WTC11 (cell line): Measurements from ENCODE around the gene SETD2. TPM values are rescaled to one million over a fixed set of nuclear protein-coding genes. Genes with fewer than 3 reads are reported as not detected.
A peak's percentile ranks its signal among the peaks of the same experiment; 100 is the strongest.

Experiments used
- ATAC-seq: fragments of 200-7000 bp; cut with Tn5 transposase; 2 replicates; pipeline ENCODE4 v1.10.0; 2021; ENCODE audit warnings: mild to moderate bottlenecking, moderate library complexity
- CTCF ChIA-PET: fragments of 300-600 bp; sonication (Branson Sonifier 250); formaldehyde crosslinking; loops from one replicate; lab custom pipeline; 2021; ENCODE audit warnings: antibody characterized with exemption; lab: Charles Lee
- POLR2A ChIA-PET: fragments of 350-600 bp; sonication (Branson Sonifier 250); formaldehyde crosslinking; loops from one replicate; lab custom pipeline; 2021; ENCODE audit warnings: antibody characterized with exemption; lab: Charles Lee
- DNase-seq: peaks from one replicate; pipeline ENCODE4 v3.0.0; 2021; ENCODE audit warnings: low spot score
- H3K27ac Mint-ChIP-seq: 2 replicates; pipeline ENCODE4 v1.8.0; 2021; ENCODE audit warnings: mixed read lengths
- H3K27me3 Mint-ChIP-seq: 2 replicates; pipeline ENCODE4 v1.8.0; 2021; ENCODE audit warnings: low read depth, mild to moderate bottlenecking, moderate library complexity, mixed read lengths
- H3K36me3 Mint-ChIP-seq: 2 replicates; pipeline ENCODE4 v1.8.0; 2021; ENCODE audit warnings: mixed read lengths
- H3K4me1 Mint-ChIP-seq: 2 replicates; pipeline ENCODE4 v1.8.0; 2022; ENCODE audit warnings: mixed read lengths
- H3K4me3 Mint-ChIP-seq: 2 replicates; pipeline ENCODE4 v1.8.0; 2021; ENCODE audit warnings: mild to moderate bottlenecking, moderate library complexity, mixed read lengths
- H3K9me3 Mint-ChIP-seq: 2 replicates; pipeline ENCODE4 v1.8.0; 2021; ENCODE audit warnings: mixed read lengths
- E2F5 ChIP-seq: sonication (generic); formaldehyde crosslinking; IDR thresholded peaks from 2 replicates; pipeline ENCODE4 v1.8.1; 2022; ENCODE audit warnings: mild to moderate bottlenecking, moderate library complexity, missing genetic modification reagents
- FOXJ3 ChIP-seq: sonication (generic); formaldehyde crosslinking; IDR thresholded peaks from 2 replicates; pipeline ENCODE4 v1.9.0; 2021; ENCODE audit warnings: missing genetic modification reagents, mild to moderate bottlenecking, borderline replicate concordance
- MLX ChIP-seq: sonication (generic); formaldehyde crosslinking; IDR thresholded peaks from 2 replicates; pipeline ENCODE4 v1.8.1; 2023; ENCODE audit warnings: mild to moderate bottlenecking, missing genetic modification reagents, moderate library complexity
- NR1H2 ChIP-seq: sonication (generic); formaldehyde crosslinking; IDR thresholded peaks from 2 replicates; pipeline ENCODE4 v1.9.0; 2021; ENCODE audit warnings: mild to moderate bottlenecking, moderate library complexity, missing genetic modification reagents
- PRRX2 ChIP-seq: fragments of 250-450 bp; sonication (Bioruptor Pico); IDR thresholded peaks from 2 replicates; pipeline ENCODE4 v1.8.0; 2021; ENCODE audit warnings: mild to moderate bottlenecking
- SMAD3 ChIP-seq: sonication (generic); formaldehyde crosslinking; IDR thresholded peaks from 2 replicates; pipeline ENCODE4 v1.8.0; 2022; ENCODE audit warnings: missing genetic modification reagents, mild to moderate bottlenecking, borderline replicate concordance
- TEAD4 ChIP-seq: sonication (generic); formaldehyde crosslinking; IDR thresholded peaks from 2 replicates; pipeline ENCODE4 v1.8.0; 2022; ENCODE audit warnings: mild to moderate bottlenecking, missing genetic modification reagents
- ZMAT4 ChIP-seq: fragments of 250-450 bp; sonication (Bioruptor Pico); IDR thresholded peaks from 2 replicates; pipeline ENCODE4 v1.9.0; 2021; ENCODE audit warnings: mild to moderate bottlenecking
- ZNF219 ChIP-seq: sonication (generic); formaldehyde crosslinking; IDR thresholded peaks from 2 replicates; pipeline ENCODE4 v1.8.0; 2023; ENCODE audit warnings: missing genetic modification reagents, mild to moderate bottlenecking, borderline replicate concordance
- ZNF281 ChIP-seq: sonication (generic); formaldehyde crosslinking; IDR thresholded peaks from 2 replicates; pipeline ENCODE4 v1.8.0; 2023; ENCODE audit warnings: mild to moderate bottlenecking, missing genetic modification reagents
- ZNF396 ChIP-seq: fragments of 250-450 bp; sonication (Bioruptor Pico); IDR thresholded peaks from 2 replicates; pipeline ENCODE4 v1.8.0; 2021; ENCODE audit warnings: mild to moderate bottlenecking, moderate library complexity, borderline replicate concordance
- ZNF671 ChIP-seq: fragments of 250-450 bp; sonication (Bioruptor Pico); IDR thresholded peaks from 2 replicates; pipeline ENCODE4 v1.8.0; 2021; ENCODE audit warnings: mild to moderate bottlenecking
- total RNA-seq: library from RNA; stranded (reverse); gene quantifications from 3 replicates; pipeline ENCODE4 v1.2.3, GENCODE V29; 2021
- TF ChIP-seq, protein P1 (sequence below): fragments of 250-450 bp; sonication (Bioruptor Pico); IDR thresholded peaks from 2 replicates; pipeline ENCODE4 v1.9.0; 2021; ENCODE audit warnings: mild to moderate bottlenecking, borderline replicate concordance
- TF ChIP-seq, protein P2 (sequence below): sonication (generic); formaldehyde crosslinking; IDR thresholded peaks from 2 replicates; pipeline ENCODE4 v1.8.1; 2023; ENCODE audit warnings: mild to moderate bottlenecking, missing genetic modification reagents, moderate library complexity

SETD2 gene
- total RNA-seq, 1 experiment from 2014 or later = 39.8 TPM

GRCh38 chr3:46989146-46989810 lies 174.6 kb downstream of the SETD2 start:
- no peak; the same call in 1 of the 2 replicates for ATAC-seq
- no peaks in the 10 kb centered on the region for H3K27me3 Mint-ChIP-seq
- POLR2A ChIA-PET = no interaction called here
- CTCF ChIA-PET = interaction anchor here (2.8 kb wide), 1 partner anchor 9 kb away, joined by 21 read pairs; no protein-coding TSS in a partner anchor
- TF ChIP-seq ZMAT4 (CRISPR knock-in tag) (no peak), MLX (CRISPR knock-in tag) (no peak), ZNF281 (no peak), ZNF219 (CRISPR knock-in tag) (no peak), FOXJ3 (CRISPR knock-in tag) (no peak)
- TF ChIP-seq, protein P1, sequence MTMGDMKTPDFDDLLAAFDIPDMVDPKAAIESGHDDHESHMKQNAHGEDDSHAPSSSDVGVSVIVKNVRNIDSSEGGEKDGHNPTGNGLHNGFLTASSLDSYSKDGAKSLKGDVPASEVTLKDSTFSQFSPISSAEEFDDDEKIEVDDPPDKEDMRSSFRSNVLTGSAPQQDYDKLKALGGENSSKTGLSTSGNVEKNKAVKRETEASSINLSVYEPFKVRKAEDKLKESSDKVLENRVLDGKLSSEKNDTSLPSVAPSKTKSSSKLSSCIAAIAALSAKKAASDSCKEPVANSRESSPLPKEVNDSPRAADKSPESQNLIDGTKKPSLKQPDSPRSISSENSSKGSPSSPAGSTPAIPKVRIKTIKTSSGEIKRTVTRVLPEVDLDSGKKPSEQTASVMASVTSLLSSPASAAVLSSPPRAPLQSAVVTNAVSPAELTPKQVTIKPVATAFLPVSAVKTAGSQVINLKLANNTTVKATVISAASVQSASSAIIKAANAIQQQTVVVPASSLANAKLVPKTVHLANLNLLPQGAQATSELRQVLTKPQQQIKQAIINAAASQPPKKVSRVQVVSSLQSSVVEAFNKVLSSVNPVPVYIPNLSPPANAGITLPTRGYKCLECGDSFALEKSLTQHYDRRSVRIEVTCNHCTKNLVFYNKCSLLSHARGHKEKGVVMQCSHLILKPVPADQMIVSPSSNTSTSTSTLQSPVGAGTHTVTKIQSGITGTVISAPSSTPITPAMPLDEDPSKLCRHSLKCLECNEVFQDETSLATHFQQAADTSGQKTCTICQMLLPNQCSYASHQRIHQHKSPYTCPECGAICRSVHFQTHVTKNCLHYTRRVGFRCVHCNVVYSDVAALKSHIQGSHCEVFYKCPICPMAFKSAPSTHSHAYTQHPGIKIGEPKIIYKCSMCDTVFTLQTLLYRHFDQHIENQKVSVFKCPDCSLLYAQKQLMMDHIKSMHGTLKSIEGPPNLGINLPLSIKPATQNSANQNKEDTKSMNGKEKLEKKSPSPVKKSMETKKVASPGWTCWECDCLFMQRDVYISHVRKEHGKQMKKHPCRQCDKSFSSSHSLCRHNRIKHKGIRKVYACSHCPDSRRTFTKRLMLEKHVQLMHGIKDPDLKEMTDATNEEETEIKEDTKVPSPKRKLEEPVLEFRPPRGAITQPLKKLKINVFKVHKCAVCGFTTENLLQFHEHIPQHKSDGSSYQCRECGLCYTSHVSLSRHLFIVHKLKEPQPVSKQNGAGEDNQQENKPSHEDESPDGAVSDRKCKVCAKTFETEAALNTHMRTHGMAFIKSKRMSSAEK = no peak
- peaks cover 32% of the 10 kb centered on the region for H3K4me1 Mint-ChIP-seq
- H3K4me3 Mint-ChIP-seq = no peak overlapping the region
- H3K9me3 Mint-ChIP-seq = no peaks in the 10 kb centered on the region
- H3K27ac Mint-ChIP-seq = no peak overlapping the region
- peaks cover 5% of the 10 kb centered on the region; the same call in 1 of the 2 replicates for H3K36me3 Mint-ChIP-seq
- DNase-seq = peak; percentile 45

- no peak overlapping the region for H3K27ac Mint-ChIP-seq
- ChIA-PET CTCF (interaction anchor here (2.8 kb wide), 1 partner anchor 10 kb away, joined by 21 read pairs; no protein-coding TSS in a partner anchor), POLR2A (no interaction called here)
- no peak for ATAC-seq
- H3K27me3 Mint-ChIP-seq = no peaks in the 10 kb centered on the region
- DNase-seq = no peak
- no peaks in the 10 kb centered on the region for H3K9me3 Mint-ChIP-seq
- H3K4me1 Mint-ChIP-seq = peaks cover 32% of the 10 kb centered on the region
- no peak overlapping the region for H3K4me3 Mint-ChIP-seq
- peaks cover 5% of the 10 kb centered on the region; the same call in 1 of the 2 replicates for H3K36me3 Mint-ChIP-seq
- TF ChIP-seq MLX (CRISPR knock-in tag) (no peak), NR1H2 (no peak), SMAD3 (CRISPR knock-in tag) (no peak), ZNF671 (CRISPR knock-in tag) (no peak), ZNF281 (no peak), FOXJ3 (CRISPR knock-in tag) (no peak), TEAD4 (CRISPR knock-in tag) (no peak), ZNF396 (CRISPR knock-in tag) (no peak), PRRX2 (CRISPR knock-in tag) (no peak), E2F5 (no peak)
- TF ChIP-seq, protein P2, sequence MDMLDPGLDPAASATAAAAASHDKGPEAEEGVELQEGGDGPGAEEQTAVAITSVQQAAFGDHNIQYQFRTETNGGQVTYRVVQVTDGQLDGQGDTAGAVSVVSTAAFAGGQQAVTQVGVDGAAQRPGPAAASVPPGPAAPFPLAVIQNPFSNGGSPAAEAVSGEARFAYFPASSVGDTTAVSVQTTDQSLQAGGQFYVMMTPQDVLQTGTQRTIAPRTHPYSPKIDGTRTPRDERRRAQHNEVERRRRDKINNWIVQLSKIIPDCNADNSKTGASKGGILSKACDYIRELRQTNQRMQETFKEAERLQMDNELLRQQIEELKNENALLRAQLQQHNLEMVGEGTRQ (CRISPR knock-in tag) = no peak
Measured at GRCh38 chr3:46988616-46989015, 175.3 kb downstream of the SETD2 start.
